GM18951 (cell line): ENCODE data around the gene PRND.
"Not testable (repeated sequence)": the region's sequence is repeated elsewhere in the genome, so short reads cannot be mapped to it uniquely, and the experiment has no call there.

Experiments
- POLR2A ChIP-seq: IDR thresholded peaks from 4 replicates; pipeline ENCODE4 v1.6.1; 2011; ENCODE audit warnings: mild to moderate bottlenecking; ENCODE audit not compliant: insufficient read length, insufficient read depth; ENCODE audit errors: extremely low read depth
- in situ Hi-C: fragments of 300-500 bp; cut with MboI; formaldehyde crosslinking; loops from one replicate; pipeline ENCODE4 v1.12.0; 2022; ENCODE audit warnings: low sequenced_read_pairs, mixed read lengths, inconsistent platforms; ENCODE audit not compliant: unreplicated experiment

PRND gene

DNA sequence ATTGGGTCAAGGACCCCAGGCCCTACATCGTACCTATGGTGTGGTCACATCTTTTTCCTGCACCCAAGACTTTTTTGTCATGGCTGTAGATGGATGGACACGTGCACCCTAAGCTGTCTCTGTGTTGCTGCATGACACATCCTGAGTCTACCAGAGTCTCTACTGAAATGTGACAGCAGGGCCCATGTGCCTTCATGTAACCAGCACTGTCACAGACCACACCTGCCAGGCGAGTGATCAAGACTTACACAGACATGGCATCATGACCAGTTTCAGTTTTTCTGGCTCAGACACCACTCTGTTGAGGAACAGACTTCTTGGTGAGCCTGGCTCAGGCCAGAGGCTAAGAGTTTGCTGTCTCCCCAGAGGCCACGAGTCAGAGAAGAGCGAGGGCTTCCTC is 7.6 kb downstream of the PRND start:
- in situ Hi-C loops, result no loop called here
- TF ChIP-seq POLR2A, result no peak

DNA sequence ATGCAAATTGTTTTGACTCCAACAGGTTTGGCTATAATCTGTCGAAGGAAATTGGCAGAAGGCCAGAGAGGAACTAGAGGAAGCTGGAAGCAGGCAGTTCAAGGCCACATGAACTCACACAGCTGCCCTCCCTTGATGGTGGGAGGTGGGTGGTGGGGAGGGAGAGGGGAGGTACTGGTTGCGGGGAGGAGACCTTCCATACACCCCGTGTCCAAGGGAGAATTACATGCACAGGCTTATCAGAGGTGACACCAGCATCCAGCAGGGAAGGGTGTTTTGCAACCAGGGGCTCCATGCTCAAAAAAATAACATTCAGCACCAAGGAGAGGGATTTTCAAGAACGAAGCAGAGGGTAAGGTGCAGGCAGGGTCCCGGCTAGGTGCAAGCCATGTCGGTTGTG is 9.1 kb downstream of the PRND start:
- no peak for TF ChIP-seq POLR2A
- in situ Hi-C loops, result no loop called here

DNA sequence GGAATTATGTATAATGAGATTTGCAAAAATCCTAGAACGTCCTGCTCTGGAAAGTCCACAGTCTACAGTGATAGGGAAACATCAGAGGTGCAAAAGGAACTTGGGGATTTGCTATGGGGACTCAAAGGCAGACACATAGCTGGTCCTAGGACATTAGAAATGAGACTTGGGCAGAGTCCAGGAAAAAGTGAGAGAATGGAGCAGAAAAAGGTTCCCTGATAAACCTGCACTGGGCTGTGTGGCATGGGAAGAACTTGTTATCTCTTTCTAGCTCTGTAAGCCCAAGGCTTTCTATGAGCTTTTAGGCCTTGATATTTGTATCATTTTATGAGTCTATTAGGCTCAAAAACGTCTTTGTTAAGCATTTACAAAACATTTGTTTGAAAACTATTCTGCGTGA is 15.2 kb downstream of the PRND start:
- in situ Hi-C loops, result no loop called here
- TF ChIP-seq POLR2A, result no peak

DNA sequence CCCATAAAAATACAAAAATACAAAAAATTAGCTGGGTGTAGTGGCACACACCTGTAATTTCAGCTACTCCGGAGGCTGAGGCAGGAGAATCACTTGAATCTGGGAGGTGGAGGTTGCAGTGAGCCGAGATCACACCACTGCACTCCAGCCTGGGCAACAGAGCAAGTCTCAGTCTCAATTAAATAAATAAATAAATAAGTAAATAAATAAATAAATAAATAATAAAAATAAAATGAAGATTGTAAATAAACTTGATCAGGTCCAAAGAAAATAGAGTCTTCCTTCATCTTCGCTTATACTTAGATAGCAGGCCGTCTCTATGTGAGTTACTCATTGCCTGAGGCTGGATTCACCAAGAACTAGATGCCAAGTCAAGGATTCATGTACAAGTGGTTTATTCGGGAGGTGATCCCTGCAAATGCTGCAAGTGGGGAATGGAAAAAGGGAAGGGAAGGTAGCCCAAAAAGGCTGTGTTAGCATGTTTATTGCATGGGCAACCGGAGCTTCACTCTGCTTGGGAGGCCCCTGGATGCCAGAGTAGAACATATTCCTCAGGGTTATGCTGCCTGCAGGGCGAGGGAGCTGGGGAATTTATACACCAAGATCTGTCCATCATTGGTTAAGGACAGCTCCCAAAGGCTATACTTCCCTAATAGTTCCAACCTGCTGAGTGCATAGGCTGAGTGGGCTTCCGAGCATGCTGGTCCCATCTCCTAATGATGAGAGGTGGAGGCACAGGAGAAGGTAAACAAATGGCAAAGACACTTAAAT is 16.3 kb downstream of the PRND start:
- no peak for TF ChIP-seq POLR2A
- in situ Hi-C loops, result no loop called here

DNA sequence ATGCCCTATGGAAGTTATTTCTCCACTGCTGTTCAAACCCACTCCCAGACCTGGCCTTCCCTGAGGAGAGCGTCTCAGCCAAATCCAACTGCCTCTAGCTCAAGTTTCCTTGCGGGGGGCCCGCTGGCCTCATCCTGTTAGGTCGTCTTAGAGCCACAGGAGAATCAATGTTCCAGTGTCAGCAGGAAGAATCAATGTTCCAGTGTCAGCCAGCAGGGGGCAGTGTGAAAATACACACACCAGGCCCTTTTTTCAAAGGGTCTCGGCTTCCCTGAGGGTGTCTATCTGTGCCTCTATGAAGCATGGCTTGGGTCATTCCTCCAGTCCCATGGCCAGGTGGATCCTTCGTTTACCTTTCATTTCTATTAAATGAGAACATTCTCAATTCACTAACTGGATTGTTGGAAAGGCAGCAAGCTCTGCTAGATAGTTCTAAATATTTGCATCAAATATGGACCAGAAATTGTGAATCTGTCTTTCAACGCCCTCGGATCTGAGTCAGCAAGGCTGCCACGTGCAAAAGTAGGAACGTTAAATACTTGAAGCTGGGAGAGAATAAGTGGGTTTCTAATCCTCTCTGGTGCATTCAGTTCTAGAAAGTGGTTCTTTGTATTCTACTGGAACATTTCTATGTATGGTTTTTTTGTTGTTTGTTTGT is 19.2 kb downstream of the PRND start:
- no peak for TF ChIP-seq POLR2A
- in situ Hi-C loops, result no loop called here

DNA sequence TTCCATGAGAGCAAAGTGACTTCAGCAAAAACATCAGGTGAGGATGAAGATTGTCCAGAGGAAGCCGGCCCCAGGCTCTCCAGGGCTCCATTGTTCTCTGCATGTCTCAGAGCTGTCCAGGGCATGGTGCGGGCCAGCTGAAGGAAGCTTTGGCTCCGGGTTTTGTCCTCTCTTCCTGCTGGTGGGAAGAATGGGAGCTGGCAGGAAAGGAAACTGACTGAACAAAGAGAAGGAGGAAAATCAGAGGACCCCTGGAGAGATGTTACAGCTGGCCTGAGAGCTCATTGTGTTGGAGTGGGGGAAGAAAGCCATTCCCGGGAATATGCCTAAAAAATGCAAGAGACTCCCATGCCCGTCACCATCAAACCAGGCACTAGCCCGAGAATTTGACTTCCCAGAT is 27.1 kb downstream of the PRND start:
- no peak for TF ChIP-seq POLR2A
- in situ Hi-C loops, result no loop called here

DNA sequence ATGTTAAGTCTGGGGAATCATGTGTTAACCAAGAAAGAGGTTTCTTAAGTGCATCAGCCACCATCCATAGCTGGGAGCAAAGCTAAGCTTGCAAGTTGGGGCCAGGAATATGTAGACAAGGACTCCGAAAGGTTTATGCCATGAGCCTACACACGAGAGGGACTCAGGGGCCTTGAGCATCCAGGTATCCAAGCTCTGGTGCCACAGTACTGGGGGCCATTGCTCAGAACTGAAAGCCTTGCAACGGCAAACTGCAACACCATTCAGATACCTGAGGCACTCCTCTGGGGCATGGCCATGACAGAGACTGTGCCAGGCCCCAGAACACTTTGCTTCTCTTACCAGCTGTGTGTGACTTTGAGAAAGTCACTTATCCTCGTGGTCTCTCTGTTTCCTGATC is 27.6 kb downstream of the PRND start:
- in situ Hi-C loops, result no loop called here
- TF ChIP-seq POLR2A, result no peak

DNA sequence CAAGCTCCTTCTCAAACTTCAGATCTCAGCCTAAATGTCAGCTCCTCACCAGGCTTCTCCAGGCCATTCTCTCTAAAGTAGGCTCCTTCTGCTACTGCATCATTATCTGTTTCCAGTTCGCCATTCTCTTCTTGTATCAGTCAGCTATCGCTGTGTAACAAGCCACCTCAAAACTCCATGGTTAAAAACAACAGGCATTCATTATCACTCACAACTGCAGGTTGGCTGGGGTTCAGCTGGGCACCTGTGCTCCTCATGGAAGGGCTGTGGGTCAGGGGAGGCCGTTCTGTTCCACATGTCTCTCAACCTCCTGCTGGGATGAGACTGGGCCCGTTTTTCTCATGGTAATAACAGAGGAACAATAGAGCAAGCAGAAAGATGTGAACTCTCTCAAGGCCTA is 28.7 kb downstream of the PRND start:
- in situ Hi-C loops, result no loop called here
- TF ChIP-seq POLR2A, result no peak

DNA sequence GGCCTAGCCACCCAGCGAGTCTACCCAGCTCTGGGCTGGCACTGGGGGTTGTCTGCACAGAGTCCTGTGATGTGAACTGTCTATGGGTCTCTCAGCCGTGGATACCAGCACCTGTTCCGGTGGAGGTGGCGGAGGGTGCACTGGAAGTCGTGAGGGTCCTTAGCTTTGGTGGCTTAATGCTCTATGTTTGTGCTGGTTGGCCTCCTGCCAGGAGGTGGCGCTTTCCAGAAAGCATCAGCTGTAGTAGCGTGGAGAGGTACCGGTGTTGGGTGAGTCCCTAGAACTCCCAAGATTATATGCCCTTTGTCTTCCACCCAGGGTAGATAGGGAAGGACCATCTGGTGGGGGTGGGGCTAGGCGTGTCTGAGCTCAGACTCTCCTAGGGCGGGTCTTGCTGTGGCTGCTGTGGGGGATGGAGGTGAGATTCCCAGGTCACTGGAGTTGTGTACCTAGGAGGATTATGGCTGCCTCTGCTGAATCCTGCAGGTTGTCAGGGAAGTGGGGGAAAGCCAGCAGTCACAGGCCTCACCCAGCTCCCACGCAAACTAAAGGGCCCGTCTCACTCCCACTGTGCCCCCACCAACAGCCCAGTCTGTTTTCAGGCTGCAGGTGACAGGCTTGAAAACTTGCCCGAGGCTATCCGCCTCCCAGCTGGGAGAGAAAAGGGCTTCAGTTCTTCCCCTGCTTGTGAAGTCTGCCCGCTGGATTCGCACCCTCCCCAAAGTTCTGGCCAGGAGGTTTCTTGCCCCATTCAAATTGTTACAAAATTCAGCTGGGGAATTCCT is 37.6 kb downstream of the PRND start:
- in situ Hi-C loops, result not testable (repeated sequence)

DNA sequence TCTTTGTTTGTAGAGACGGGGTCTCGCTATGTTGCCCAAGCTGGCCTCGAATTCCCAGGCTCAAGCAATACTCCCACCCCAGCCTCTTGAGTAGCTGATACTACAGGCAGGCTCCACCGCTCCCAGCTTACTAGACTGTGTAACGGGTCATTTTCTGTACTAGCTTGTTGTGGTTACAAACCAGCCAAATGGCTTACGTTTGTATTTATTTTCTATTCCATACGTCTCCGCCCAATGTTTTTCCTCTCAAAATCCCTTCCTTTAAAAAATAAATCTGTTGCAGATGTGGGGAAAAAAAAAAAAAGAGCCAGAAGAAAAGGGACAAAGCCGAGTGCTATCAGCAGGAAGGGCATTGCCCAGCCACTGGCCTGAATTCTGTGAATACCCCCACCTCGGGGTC is 41.6 kb downstream of the PRND start:
- TF ChIP-seq POLR2A, result no peak
- in situ Hi-C loops, result no loop called here

DNA sequence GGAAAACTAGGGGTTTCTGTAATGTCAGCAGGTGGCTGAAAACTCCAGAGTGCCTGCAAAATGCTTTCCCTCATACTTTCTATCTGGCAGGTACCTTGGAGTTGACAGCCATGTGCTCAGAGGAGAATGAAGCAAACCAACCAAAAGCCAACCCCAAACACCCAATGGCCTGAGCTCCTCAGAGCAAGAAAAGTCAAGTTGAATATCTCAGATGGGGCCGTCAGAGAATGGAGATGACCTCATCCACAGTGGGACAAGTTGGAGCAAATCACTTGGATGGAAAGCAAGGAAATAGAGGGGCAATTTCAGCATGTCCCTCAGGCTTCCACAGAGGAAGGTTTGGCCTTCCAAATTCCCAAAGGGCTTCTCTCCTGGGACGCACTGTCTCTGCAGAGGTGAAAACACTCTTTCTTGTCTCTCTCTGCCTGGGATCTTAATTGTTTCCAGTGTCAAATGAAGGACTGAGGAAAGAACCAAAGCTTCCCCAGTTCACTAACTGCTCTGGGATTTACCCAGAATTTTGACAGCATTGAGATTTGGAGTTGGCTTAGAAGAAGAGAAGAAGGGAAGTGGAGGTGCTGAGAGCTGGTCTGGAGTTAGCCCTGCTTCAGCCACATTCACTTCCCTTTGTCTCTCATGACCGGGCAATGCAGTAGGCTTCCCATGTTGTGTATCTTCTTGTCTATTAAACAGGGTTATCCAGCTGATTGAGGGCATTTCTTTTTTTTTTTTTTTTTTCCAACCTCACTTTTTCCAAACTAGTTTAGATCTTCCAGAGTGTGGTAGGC is 42.2 kb downstream of the PRND start:
- in situ Hi-C loops, result no loop called here
- TF ChIP-seq POLR2A, result no peak

DNA sequence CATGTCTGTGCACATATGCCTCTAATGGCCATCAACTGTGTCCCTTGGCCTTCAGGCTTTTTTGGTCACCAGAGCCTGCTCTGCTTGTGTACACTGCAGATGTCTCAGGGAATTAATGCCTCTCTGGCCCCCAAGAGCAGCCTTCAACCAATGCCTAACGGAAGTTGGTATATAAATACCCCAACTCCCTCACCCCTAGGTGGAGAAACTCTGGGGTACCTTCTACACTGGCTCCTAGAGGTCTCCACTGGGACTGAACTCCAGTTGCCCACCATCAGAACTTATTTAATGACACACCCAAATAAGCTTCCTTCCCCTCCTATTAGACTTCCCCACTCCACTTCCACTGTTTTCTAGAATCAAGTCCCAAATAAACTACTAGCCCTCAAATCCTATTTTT is 43.1 kb downstream of the PRND start:
- in situ Hi-C loops, result no loop called here
- TF ChIP-seq POLR2A, result no peak

DNA sequence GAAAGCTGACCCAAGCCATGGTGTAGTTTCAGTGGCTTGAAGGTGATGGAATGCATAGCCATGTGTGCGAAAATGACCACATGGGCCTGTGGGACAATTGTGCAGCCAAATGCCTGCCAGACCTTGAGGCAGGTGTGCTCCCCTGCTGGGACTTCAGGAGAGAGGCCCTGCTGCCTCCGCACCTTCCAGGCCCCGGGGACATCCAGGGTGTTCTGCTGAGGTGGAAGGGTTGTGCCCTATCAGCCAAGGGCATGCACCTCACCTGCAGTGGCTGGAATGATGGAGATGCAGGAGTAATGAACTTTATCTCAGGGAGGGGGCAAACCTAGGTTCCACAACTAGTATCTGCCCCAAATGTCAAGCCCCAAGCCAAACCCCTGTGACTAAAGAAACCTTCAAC is 44.0 kb downstream of the PRND start:
- no peak for TF ChIP-seq POLR2A
- in situ Hi-C loops, result no loop called here

DNA sequence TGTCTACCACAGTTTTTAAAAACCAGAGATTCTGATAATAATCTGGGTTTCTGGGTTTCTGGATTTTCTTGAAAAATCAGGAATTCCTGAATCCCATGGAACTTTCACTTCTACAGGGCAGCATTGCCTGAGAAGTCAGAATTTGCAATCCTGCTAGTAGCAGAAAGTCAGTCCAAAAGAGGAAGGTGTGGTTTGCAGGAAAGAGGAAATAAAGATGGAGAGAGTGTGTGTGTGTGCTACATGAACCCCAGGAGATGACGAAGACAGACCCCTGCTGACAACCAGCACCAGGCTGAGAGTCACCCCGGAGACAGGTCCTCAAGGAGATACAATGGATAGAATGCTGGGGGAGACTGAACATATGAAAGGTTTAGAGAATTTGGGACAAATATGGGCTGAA is 44.9 kb downstream of the PRND start:
- in situ Hi-C loops, result no loop called here
- no peak for TF ChIP-seq POLR2A

DNA sequence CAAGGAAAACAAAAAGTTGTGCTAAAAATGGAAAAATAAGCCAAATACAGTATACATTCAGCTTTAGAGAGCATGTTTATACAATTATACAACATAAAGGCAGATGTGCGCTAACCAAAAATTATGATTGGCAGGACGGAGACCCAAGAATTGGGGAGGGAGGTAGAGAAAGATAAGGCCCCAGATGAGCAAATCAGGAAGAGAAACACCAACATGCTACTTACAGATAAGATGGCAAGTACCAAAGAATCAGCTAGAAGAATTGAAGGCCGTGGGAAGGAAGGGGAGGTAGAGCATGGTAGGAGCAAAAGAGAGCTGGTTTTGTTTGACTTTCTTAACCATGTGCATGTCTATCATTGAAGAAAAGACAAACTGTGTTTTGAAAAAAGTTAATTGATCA is 45.4 kb downstream of the PRND start:
- in situ Hi-C loops, result no loop called here
- no peak for TF ChIP-seq POLR2A
